GM13976 (cell line): ENCODE data around the gene PYDC1.

ENCODE experiments used
- DNase-seq: peaks from one replicate; pipeline ENCODE4 v3.0.0; 2012; ENCODE audit warnings: low spot score
- CTCF ChIP-seq: IDR thresholded peaks from 2 replicates; pipeline ENCODE4 v1.5.1; 2012; ENCODE audit warnings: borderline replicate concordance, mild to moderate bottlenecking; ENCODE audit not compliant: insufficient read depth; ENCODE audit errors: extremely low read depth, missing control alignments, control extremely low read depth
- in situ Hi-C: fragments of 300-500 bp; cut with MboI; formaldehyde crosslinking; loops from one replicate; pipeline ENCODE4 v1.12.0; 2022; ENCODE audit warnings: low sequenced_read_pairs, mixed read lengths, inconsistent platforms; ENCODE audit not compliant: unreplicated experiment

The PYDC1 gene

GRCh38 chr16:31193874-31194273 lies 23.1 kb downstream of the PYDC1 start:
- TF ChIP-seq CTCF: no peak
- no peak for DNase-seq
- in situ Hi-C loops: loop anchor here (25.0 kb wide), 1 partner anchor 168 kb away; the partner anchor contains the start of gene ITGAX

- no peak for DNase-seq
- TF ChIP-seq CTCF: no peak
- in situ Hi-C loops: loop anchor here (25.0 kb wide), 1 partner anchor 169 kb away; the partner anchor contains the start of gene ITGAX
These were observed 23.9 kb downstream of the PYDC1 start for GRCh38 chr16:31192856-31193642.

- TF ChIP-seq CTCF: no peak
- in situ Hi-C loops: loop anchor here (25.0 kb wide), 1 partner anchor 170 kb away; the partner anchor contains the start of gene ITGAX
- no peak for DNase-seq
These were observed 25.1 kb downstream of the PYDC1 start for GRCh38 chr16:31191697-31192428.

- in situ Hi-C loops: loop anchor here (25.0 kb wide), 1 partner anchor 171 kb away; the partner anchor contains the start of gene ITGAX
- TF ChIP-seq CTCF: no peak
- no peak for DNase-seq
These were observed 26.0 kb downstream of the PYDC1 start for GRCh38 chr16:31190818-31191444.

- in situ Hi-C loops: loop anchor here (25.0 kb wide), 1 partner anchor 172 kb away; the partner anchor contains the start of gene ITGAX
- TF ChIP-seq CTCF: no peak
These were observed 26.9 kb downstream of the PYDC1 start for GRCh38 chr16:31190061-31190460.

GRCh38 chr16:31189412-31189778 lies 27.5 kb downstream of the PYDC1 start:
- no peak for TF ChIP-seq CTCF
- DNase-seq: no peak
- in situ Hi-C loops: loop anchor here (25.0 kb wide), 1 partner anchor 173 kb away; the partner anchor contains the start of gene ITGAX

More at GRCh38 chr16:31190061-31190460, 26.9 kb downstream of the PYDC1 start:
- DNase-seq: no peak
